HCT116 (cell line): ENCODE results near the gene SCARF1. TPM values are rescaled to one million over a fixed set of nuclear protein-coding genes. Genes with fewer than 3 reads are reported as not detected.

ENCODE experiments used
- ATAC-seq: fragments of 200-7000 bp; cut with Tn5 transposase; 2 replicates; pipeline ENCODE4 v1.9.1; 2020; ENCODE audit warnings: mild to moderate bottlenecking, moderate library complexity
- BruUV-seq: library from RNA; stranded (reverse); fragments of 400-500 nt; replicated peaks from 2 replicates; lab custom pipeline; 2021; lab: Mats Ljungman, UMichigan
- CTCF ChIA-PET: fragments of 300-600 bp; sonication (Branson Sonifier 250); formaldehyde crosslinking; loops from one replicate; lab custom pipeline; 2021; ENCODE audit warnings: antibody characterized with exemption; lab: Charles Lee
- POLR2A ChIA-PET: fragments of 300-600, 350-600 bp; sonication (Branson Sonifier 250); formaldehyde crosslinking; loops from one replicate; lab custom pipeline; 2021; ENCODE audit warnings: antibody characterized with exemption; lab: Charles Lee
- RAD21 ChIA-PET, 2 experiments: fragments of 300-600 bp; sonication (Branson Sonifier 250); formaldehyde crosslinking; loops; one replicate each; lab custom pipeline; 2023; ENCODE audit warnings: low total read pairs in 2 of 2; ENCODE audit not compliant: uncharacterized antibody in 2 of 2, unreplicated experiment in 2 of 2, low non-redundant PET in 1 of 2; lab: Charles Lee
- DNase-seq: peaks from one replicate; pipeline ENCODE4 v3.0.0-alpha.2; 2010; ENCODE audit warnings: low read depth, low spot score
- H2AFZ ChIP-seq: fragments of 200-600 bp; shearing (Covaris generic), sonication (generic); 2 replicates; pipeline ENCODE4 v1.6.1; 2017; ENCODE audit warnings: low read depth, mixed run types, mixed read lengths, antibody characterized with exemption, low read length; ENCODE audit not compliant: poor library complexity, severe bottlenecking
- H3K27ac ChIP-seq: 2 replicates; pipeline ENCODE4 v1.5.1; 2012; ENCODE audit warnings: low read depth, low read length
- H3K27me3 ChIP-seq: fragments of 200-600 bp; sonication (generic); 2 replicates; pipeline ENCODE4 v1.6.1; 2016; ENCODE audit warnings: mixed run types, low read length, mixed read lengths; ENCODE audit not compliant: insufficient read depth
- H3K36me3 ChIP-seq, 2 experiments: fragments of 200-500 bp in 1 of 2; fragments of 200-600 bp in 1 of 2; sonication (Bioruptor generic) in 1 of 2; sonication (generic) in 1 of 2; 2 replicates each; pipeline versions ENCODE4 v1.5.1 to v1.6.1; 2014 to 2016; ENCODE audit warnings: low read length in 2 of 2, inconsistent platforms in 1 of 2, mixed read lengths in 1 of 2, mixed run types in 1 of 2; ENCODE audit not compliant: insufficient read depth in 2 of 2, control insufficient read depth in 1 of 2
- H3K4me1 ChIP-seq, 2 experiments: fragments of 200-600 bp in 1 of 2; sonication (generic) in 1 of 2; 2 replicates each; pipeline versions ENCODE4 v1.5.1 to v1.6.1; 2012 to 2017; ENCODE audit warnings: low read length in 2 of 2, inconsistent platforms in 1 of 2, mild to moderate bottlenecking in 1 of 2, mixed read lengths in 1 of 2, mixed run types in 1 of 2, moderate library complexity in 1 of 2; ENCODE audit not compliant: insufficient read depth in 2 of 2, control insufficient read depth in 1 of 2
- H3K4me2 ChIP-seq: fragments of 200-600 bp; sonication (generic); 2 replicates; pipeline ENCODE4 v1.6.1; 2017; ENCODE audit warnings: mixed run types, low read length, mixed read lengths
- H3K4me3 ChIP-seq, 2 experiments: fragments of 200-600 bp in 1 of 2; sonication (generic) in 1 of 2; replicated peaks in 1 of 2; 2 replicates each; pipeline ENCODE4 v1.5.1; 2011 to 2016; ENCODE audit warnings: low read length in 2 of 2, control low read depth in 1 of 2, low read depth in 1 of 2, mild to moderate bottlenecking in 1 of 2, mixed read lengths in 1 of 2, mixed run types in 1 of 2
- H3K79me2 ChIP-seq: fragments of 200-600 bp; sonication (generic); 2 replicates; pipeline ENCODE4 v1.6.1; 2017; ENCODE audit warnings: mild to moderate bottlenecking, mixed run types, low read length, moderate library complexity, mixed read lengths; ENCODE audit not compliant: insufficient read depth
- H3K9ac ChIP-seq: fragments of 200-600 bp; sonication (generic); 2 replicates; pipeline ENCODE4 v1.6.1; 2016; ENCODE audit warnings: low read length, mixed read lengths
- H3K9me2 ChIP-seq: fragments of 200-600 bp; sonication (generic), shearing (Covaris generic); 2 replicates; pipeline ENCODE4 v1.6.1; 2017; ENCODE audit warnings: mixed run types, mild to moderate bottlenecking, moderate library complexity; ENCODE audit not compliant: insufficient read depth
- H3K9me3 ChIP-seq, 2 experiments: fragments of 200-500 bp in 1 of 2; fragments of 200-600 bp in 1 of 2; sonication (Bioruptor generic) in 1 of 2; sonication (generic) in 1 of 2; 2 replicates each; pipeline ENCODE4 v1.6.1; 2014 to 2017; ENCODE audit warnings: low read length in 2 of 2, mixed read lengths in 2 of 2, inconsistent platforms in 1 of 2, low read depth in 1 of 2, mild to moderate bottlenecking in 1 of 2, mixed run types in 1 of 2, moderate library complexity in 1 of 2; ENCODE audit not compliant: control insufficient read depth in 1 of 2, insufficient read depth in 1 of 2
- H4K20me1 ChIP-seq: fragments of 200-600 bp; sonication (generic), shearing (Covaris generic); 2 replicates; pipeline ENCODE4 v1.6.1; 2017; ENCODE audit warnings: mixed run types, mild to moderate bottlenecking, moderate library complexity; ENCODE audit not compliant: insufficient read depth
- EGR1 ChIP-seq: IDR thresholded peaks from 2 replicates; pipeline ENCODE4 v1.6.1; 2012; ENCODE audit warnings: low read depth
- ELF1 ChIP-seq: IDR thresholded peaks from 2 replicates; pipeline ENCODE4 v1.6.1; 2012; ENCODE audit warnings: low read depth, borderline replicate concordance
- EZH2phosphoT487 ChIP-seq: fragments of 200-600 bp; IDR thresholded peaks from 2 replicates; pipeline ENCODE4 v1.6.1; 2018; ENCODE audit warnings: antibody characterized with exemption, borderline replicate concordance
- FOSL1 ChIP-seq: IDR thresholded peaks from 2 replicates; pipeline ENCODE4 v1.6.1; 2012; ENCODE audit warnings: low read depth
- JUND ChIP-seq: IDR thresholded peaks from 2 replicates; pipeline ENCODE4 v1.6.1; 2012
- RAD21 ChIP-seq: IDR thresholded peaks from 2 replicates; pipeline ENCODE4 v1.6.1; 2012; ENCODE audit warnings: low read depth, mild to moderate bottlenecking
- SP1 ChIP-seq: IDR thresholded peaks from 2 replicates; pipeline ENCODE4 v1.6.1; 2012; ENCODE audit warnings: low read depth
- ZBTB33 ChIP-seq: IDR thresholded peaks from 2 replicates; pipeline ENCODE4 v1.6.1; 2011; ENCODE audit warnings: mild to moderate bottlenecking, low read length, moderate library complexity; ENCODE audit not compliant: insufficient replicate concordance; ENCODE audit errors: extremely low read depth
- ZNF274 ChIP-seq: fragments of 200-500 bp; sonication (Bioruptor generic); IDR thresholded peaks from 2 replicates; pipeline ENCODE4 v1.6.1; 2014; ENCODE audit warnings: mild to moderate bottlenecking, low read depth, low read length, inconsistent platforms
- intact Hi-C: fragments of 100-400 bp; cut with micrococcal nuclease; formaldehyde crosslinking; loops from 2 replicates; pipeline ENCODE4 v1.10.0; 2022
- total RNA-seq: library from RNA; stranded (reverse); gene quantifications from one replicate; pipeline ENCODE4 v1.2.1, GENCODE V29; 2021; ENCODE audit not compliant: unreplicated experiment

The SCARF1 gene
- total RNA-seq, 1 experiment from 2014 or later = 2.2 TPM

GRCh38 chr17:1639549-1640180, 5.9 kb downstream of the SCARF1 start:
- no peaks in the 10 kb centered on the region for H4K20me1 ChIP-seq
- ATAC-seq = no peak
- H3K9me2 ChIP-seq = no peaks in the 10 kb centered on the region
- H3K4me1 ChIP-seq = peaks cover 11 to 23% of the 10 kb centered on the region in 2 experiments
- no peaks in the 10 kb centered on the region for H3K27me3 ChIP-seq
- no TSS peak for BruUV-seq
- no peak for TF ChIP-seq ELF1
- no peak for TF ChIP-seq SP1
- TF ChIP-seq FOSL1 = no peak
- TF ChIP-seq JUND = no peak
- TF ChIP-seq RAD21 = no peak
- TF ChIP-seq ZNF274 = no peak
- no peak for TF ChIP-seq EZH2phosphoT487
- TF ChIP-seq EGR1 = no peak
- no peak for TF ChIP-seq ZBTB33
- ChIA-PET RAD21 (interaction anchor here in 1 of 2 experiments (0.6 kb wide), 1 partner anchor 123 kb away, joined by 5 read pairs; the partner anchor contains the start of gene INPP5K), CTCF (interaction anchor here (1.1 to 1.7 kb wide), 3 partner anchors 9 to 10 kb away, joined by 4 to 6 read pairs (median 5); no protein-coding TSS in a partner anchor), POLR2A (interaction anchor here (1.4 kb wide), 1 partner anchor 9 kb away, joined by 3 read pairs; no protein-coding TSS in a partner anchor)
- H3K9me3 ChIP-seq = no peaks in the 10 kb centered on the region
- no peak overlapping the region for H2AFZ ChIP-seq
- no peak overlapping the region; the same call in 1 of the 2 replicates for H3K27ac ChIP-seq
- intact Hi-C loops = loop anchor here (10.0 kb wide), 1 partner anchor 155 kb away; no protein-coding TSS in a partner anchor
- no peak overlapping the region for H3K9ac ChIP-seq
- no peak for DNase-seq
- no peaks in the 10 kb centered on the region for H3K79me2 ChIP-seq
- H3K36me3 ChIP-seq = no peaks in the 10 kb centered on the region
- H3K4me3 ChIP-seq = no peak overlapping the region
- H3K4me2 ChIP-seq = no peak overlapping the region
